HCT116 (cell line): Measurements from ENCODE around the gene CAND2. TPM values are rescaled to one million over a fixed set of nuclear protein-coding genes. Genes with fewer than 3 reads are reported as not detected.

ENCODE experiments used
- ATAC-seq: fragments of 200-7000 bp; cut with Tn5 transposase; 2 replicates; pipeline ENCODE4 v1.9.1; 2020; ENCODE audit warnings: mild to moderate bottlenecking, moderate library complexity
- BruUV-seq: library from RNA; stranded (reverse); fragments of 400-500 nt; replicated peaks from 2 replicates; lab custom pipeline; 2021; lab: Mats Ljungman, UMichigan
- CTCF ChIA-PET: fragments of 300-600 bp; sonication (Branson Sonifier 250); formaldehyde crosslinking; loops from one replicate; lab custom pipeline; 2021; ENCODE audit warnings: antibody characterized with exemption; lab: Charles Lee
- POLR2A ChIA-PET: fragments of 300-600, 350-600 bp; sonication (Branson Sonifier 250); formaldehyde crosslinking; loops from one replicate; lab custom pipeline; 2021; ENCODE audit warnings: antibody characterized with exemption; lab: Charles Lee
- RAD21 ChIA-PET, 2 experiments: fragments of 300-600 bp; sonication (Branson Sonifier 250); formaldehyde crosslinking; loops; one replicate each; lab custom pipeline; 2023; ENCODE audit warnings: low total read pairs in 2 of 2; ENCODE audit not compliant: uncharacterized antibody in 2 of 2, unreplicated experiment in 2 of 2, low non-redundant PET in 1 of 2; lab: Charles Lee
- DNase-seq: peaks from one replicate; pipeline ENCODE4 v3.0.0-alpha.2; 2010; ENCODE audit warnings: low read depth, low spot score
- H2AFZ ChIP-seq: fragments of 200-600 bp; shearing (Covaris generic), sonication (generic); 2 replicates; pipeline ENCODE4 v1.6.1; 2017; ENCODE audit warnings: low read depth, mixed run types, mixed read lengths, antibody characterized with exemption, low read length; ENCODE audit not compliant: poor library complexity, severe bottlenecking
- H3K27ac ChIP-seq: 2 replicates; pipeline ENCODE4 v1.5.1; 2012; ENCODE audit warnings: low read depth, low read length
- H3K27me3 ChIP-seq: fragments of 200-600 bp; sonication (generic); 2 replicates; pipeline ENCODE4 v1.6.1; 2016; ENCODE audit warnings: mixed run types, low read length, mixed read lengths; ENCODE audit not compliant: insufficient read depth
- H3K36me3 ChIP-seq, 2 experiments: fragments of 200-500 bp in 1 of 2; fragments of 200-600 bp in 1 of 2; sonication (Bioruptor generic) in 1 of 2; sonication (generic) in 1 of 2; 2 replicates each; pipeline versions ENCODE4 v1.5.1 to v1.6.1; 2014 to 2016; ENCODE audit warnings: low read length in 2 of 2, inconsistent platforms in 1 of 2, mixed read lengths in 1 of 2, mixed run types in 1 of 2; ENCODE audit not compliant: insufficient read depth in 2 of 2, control insufficient read depth in 1 of 2
- H3K4me1 ChIP-seq, 2 experiments: fragments of 200-600 bp in 1 of 2; sonication (generic) in 1 of 2; 2 replicates each; pipeline versions ENCODE4 v1.5.1 to v1.6.1; 2012 to 2017; ENCODE audit warnings: low read length in 2 of 2, inconsistent platforms in 1 of 2, mild to moderate bottlenecking in 1 of 2, mixed read lengths in 1 of 2, mixed run types in 1 of 2, moderate library complexity in 1 of 2; ENCODE audit not compliant: insufficient read depth in 2 of 2, control insufficient read depth in 1 of 2
- H3K4me2 ChIP-seq: fragments of 200-600 bp; sonication (generic); 2 replicates; pipeline ENCODE4 v1.6.1; 2017; ENCODE audit warnings: mixed run types, low read length, mixed read lengths
- H3K4me3 ChIP-seq, 2 experiments: fragments of 200-600 bp in 1 of 2; sonication (generic) in 1 of 2; replicated peaks in 1 of 2; 2 replicates each; pipeline ENCODE4 v1.5.1; 2011 to 2016; ENCODE audit warnings: low read length in 2 of 2, control low read depth in 1 of 2, low read depth in 1 of 2, mild to moderate bottlenecking in 1 of 2, mixed read lengths in 1 of 2, mixed run types in 1 of 2
- H3K79me2 ChIP-seq: fragments of 200-600 bp; sonication (generic); 2 replicates; pipeline ENCODE4 v1.6.1; 2017; ENCODE audit warnings: mild to moderate bottlenecking, mixed run types, low read length, moderate library complexity, mixed read lengths; ENCODE audit not compliant: insufficient read depth
- H3K9ac ChIP-seq: fragments of 200-600 bp; sonication (generic); 2 replicates; pipeline ENCODE4 v1.6.1; 2016; ENCODE audit warnings: low read length, mixed read lengths
- H3K9me2 ChIP-seq: fragments of 200-600 bp; sonication (generic), shearing (Covaris generic); 2 replicates; pipeline ENCODE4 v1.6.1; 2017; ENCODE audit warnings: mixed run types, mild to moderate bottlenecking, moderate library complexity; ENCODE audit not compliant: insufficient read depth
- H3K9me3 ChIP-seq, 2 experiments: fragments of 200-500 bp in 1 of 2; fragments of 200-600 bp in 1 of 2; sonication (Bioruptor generic) in 1 of 2; sonication (generic) in 1 of 2; 2 replicates each; pipeline ENCODE4 v1.6.1; 2014 to 2017; ENCODE audit warnings: low read length in 2 of 2, mixed read lengths in 2 of 2, inconsistent platforms in 1 of 2, low read depth in 1 of 2, mild to moderate bottlenecking in 1 of 2, mixed run types in 1 of 2, moderate library complexity in 1 of 2; ENCODE audit not compliant: control insufficient read depth in 1 of 2, insufficient read depth in 1 of 2
- H4K20me1 ChIP-seq: fragments of 200-600 bp; sonication (generic), shearing (Covaris generic); 2 replicates; pipeline ENCODE4 v1.6.1; 2017; ENCODE audit warnings: mixed run types, mild to moderate bottlenecking, moderate library complexity; ENCODE audit not compliant: insufficient read depth
- FOSL1 ChIP-seq: IDR thresholded peaks from 2 replicates; pipeline ENCODE4 v1.6.1; 2012; ENCODE audit warnings: low read depth
- JUND ChIP-seq: IDR thresholded peaks from 2 replicates; pipeline ENCODE4 v1.6.1; 2012
- MAX ChIP-seq: IDR thresholded peaks from 2 replicates; pipeline ENCODE4 v1.6.1; 2012
- POLR2A ChIP-seq: IDR thresholded peaks from 2 replicates; pipeline ENCODE4 v1.7.0; 2011; ENCODE audit warnings: borderline replicate concordance; ENCODE audit not compliant: insufficient read depth, insufficient read length; ENCODE audit errors: extremely low read depth
- RAD21 ChIP-seq: IDR thresholded peaks from 2 replicates; pipeline ENCODE4 v1.6.1; 2012; ENCODE audit warnings: low read depth, mild to moderate bottlenecking
- SIN3A ChIP-seq: IDR thresholded peaks from 2 replicates; pipeline ENCODE4 v1.6.1; 2012; ENCODE audit warnings: low read depth
- SP1 ChIP-seq: IDR thresholded peaks from 2 replicates; pipeline ENCODE4 v1.6.1; 2012; ENCODE audit warnings: low read depth
- SRF ChIP-seq: IDR thresholded peaks from 2 replicates; pipeline ENCODE4 v1.6.1; 2012; ENCODE audit warnings: low read depth
- TCF7L2 ChIP-seq: IDR thresholded peaks from 2 replicates; pipeline ENCODE4 v1.7.0; 2011; ENCODE audit warnings: borderline replicate concordance, inconsistent platforms; ENCODE audit not compliant: insufficient read depth, insufficient read length; ENCODE audit errors: extremely low read depth
- YY1 ChIP-seq: IDR thresholded peaks from 2 replicates; pipeline ENCODE4 v1.6.1; 2011; ENCODE audit warnings: low read length, low read depth, moderate library complexity, mild to moderate bottlenecking; ENCODE audit not compliant: insufficient replicate concordance; ENCODE audit errors: extremely low read depth
- ZBTB33 ChIP-seq: IDR thresholded peaks from 2 replicates; pipeline ENCODE4 v1.6.1; 2011; ENCODE audit warnings: mild to moderate bottlenecking, low read length, moderate library complexity; ENCODE audit not compliant: insufficient replicate concordance; ENCODE audit errors: extremely low read depth
- ZFX ChIP-seq: fragments of 450-650 bp; IDR thresholded peaks from 2 replicates; pipeline ENCODE4 v1.6.1; 2017
- ZNF274 ChIP-seq: fragments of 200-500 bp; sonication (Bioruptor generic); IDR thresholded peaks from 2 replicates; pipeline ENCODE4 v1.6.1; 2014; ENCODE audit warnings: mild to moderate bottlenecking, low read depth, low read length, inconsistent platforms
- intact Hi-C: fragments of 100-400 bp; cut with micrococcal nuclease; formaldehyde crosslinking; loops from 2 replicates; pipeline ENCODE4 v1.10.0; 2022
- total RNA-seq: library from RNA; stranded (reverse); gene quantifications from one replicate; pipeline ENCODE4 v1.2.1, GENCODE V29; 2021; ENCODE audit not compliant: unreplicated experiment

The CAND2 gene
- total RNA-seq, 1 experiment from 2014 or later, result not detected

GRCh38 chr3:12756175-12756574 is 40.3 kb upstream of the CAND2 start:
- Histone ChIP-seq H2AFZ (no peak overlapping the region), H3K27me3 (no peaks in the 10 kb centered on the region), H3K4me1 (peaks cover 36 to 71% of the 10 kb centered on the region in 2 experiments), H3K79me2 (no peaks in the 10 kb centered on the region), H3K4me3 (no peak overlapping the region), H4K20me1 (no peaks in the 10 kb centered on the region), H3K27ac (no peak overlapping the region), H3K9ac (no peak overlapping the region), H3K4me2 (no peak overlapping the region), H3K9me3 (no peaks in the 10 kb centered on the region), H3K36me3 (no peaks in the 10 kb centered on the region), H3K9me2 (no peaks in the 10 kb centered on the region)
- ChIA-PET CTCF (interaction anchor here (1.4 kb wide), 1 partner anchor 49 kb away, joined by 3 read pairs; no protein-coding TSS in a partner anchor), POLR2A (no interaction called here), RAD21 (no interaction called here)
- ATAC-seq, result no peak
- intact Hi-C loops, result no loop called here
- TF ChIP-seq SIN3A (no peak), RAD21 (no peak), MAX (no peak), TCF7L2 (no peak), JUND (no peak), POLR2A (no peak), FOSL1 (no peak)
- no peak for DNase-seq
- no TSS peak for BruUV-seq

- TF ChIP-seq ZBTB33 (no peak), YY1 (no peak), FOSL1 (no peak), ZFX (no peak), ZNF274 (no peak), SIN3A (no peak), MAX (no peak), SRF (no peak), SP1 (no peak), JUND (no peak), POLR2A (no peak)
- Histone ChIP-seq H2AFZ (no peak overlapping the region), H3K4me2 (no peak overlapping the region), H3K79me2 (no peaks in the 10 kb centered on the region), H3K27ac (no peak overlapping the region), H3K9me2 (no peaks in the 10 kb centered on the region), H3K9me3 (no peaks in the 10 kb centered on the region), H3K36me3 (no peaks in the 10 kb centered on the region), H4K20me1 (no peaks in the 10 kb centered on the region), H3K4me1 (peaks cover 36 to 67% of the 10 kb centered on the region in 2 experiments), H3K27me3 (no peaks in the 10 kb centered on the region), H3K4me3 (no peak overlapping the region), H3K9ac (no peak overlapping the region)
- no peak for ATAC-seq
- ChIA-PET CTCF (interaction anchor here (1.4 kb wide), 1 partner anchor 50 kb away, joined by 3 read pairs; no protein-coding TSS in a partner anchor), POLR2A (no interaction called here), RAD21 (no interaction called here)
- intact Hi-C loops, result no loop called here
- DNase-seq, result no peak
- BruUV-seq, result no TSS peak
These were observed 39.8 kb upstream of the CAND2 start for GRCh38 chr3:12756635-12757034.
